Testis (tissue), 3 donors: ENCODE data around the gene BABAM2. TPM values are rescaled to one million over a fixed set of nuclear protein-coding genes. Genes with fewer than 3 reads are reported as not detected.

Experiments used
- DNase-seq: peaks from one replicate; pipeline ENCODE4 v3.0.0-alpha.2; 2019
- H3K27ac ChIP-seq, 2 donors: fragments of 200-600 bp; sonication (generic); one replicate each; pipeline ENCODE4 v1.5.1; 2019
- H3K27me3 ChIP-seq: fragments of 200-600 bp; sonication (generic); one replicate; pipeline ENCODE4 v1.5.1; 2019
- H3K36me3 ChIP-seq: fragments of 200-600 bp; sonication (generic); one replicate; pipeline ENCODE4 v1.5.1; 2017; ENCODE audit warnings: low read depth; ENCODE audit errors: missing control alignments
- H3K4me1 ChIP-seq: fragments of 200-600 bp; sonication (generic); one replicate; pipeline ENCODE4 v1.5.1; 2019
- H3K4me3 ChIP-seq, 2 donors: fragments of 200-600 bp; sonication (generic); one replicate each; pipeline ENCODE4 v1.5.1; 2017 to 2019
- H3K9me3 ChIP-seq: fragments of 200-600 bp; sonication (generic); one replicate; pipeline ENCODE4 v1.5.1; 2017
- POLR2A ChIP-seq: fragments of 450-650 bp; IDR thresholded peaks from one replicate; pipeline ENCODE4 v1.6.1; 2017; ENCODE audit warnings: antibody characterized with exemption, mild to moderate bottlenecking, moderate library complexity
- WGBS, 2 donors: methylation state at CpG; one replicate each; pipeline ENCODE4 v1.1.5; 2018; 5-methylcytosine and 5-hydroxymethylcytosine counted together
- intact Hi-C: fragments of 100-400 bp; cut with DNase I; formaldehyde crosslinking; loops from one replicate; pipeline ENCODE4 v1.15.1; 2023; ENCODE audit warnings: low total_unique reads
- polyA plus RNA-seq: library from polyadenylated mRNA; stranded (reverse); fragments of 350-450 nt; fragmentation: Illumina TruSeq; extraction: RNeasy Lipid Tissue Mini Kit (QIAGEN cat#74804); gene quantifications from one replicate; pipeline ENCODE4 v1.2.3, GENCODE V29; 2014; ENCODE audit warnings: low read depth, low replicate concordance; ENCODE audit not compliant: insufficient read depth
- total RNA-seq, 2 donors: library from RNA; depleted of rRNA; stranded (reverse); fragments of >200 nt; gene quantifications; one replicate each; pipeline ENCODE4 v1.2.3, GENCODE V29; 2016
- TF ChIP-seq, protein P1 (sequence below), 3 experiments: fragments of 450-650 bp in 2 of 3; fragments of 200-600 bp in 1 of 3; sonication (generic) in 1 of 3; IDR thresholded peaks; one replicate each; pipeline ENCODE4 v1.5.1; 2016 to 2019; ENCODE audit warnings: antibody characterized with exemption in 3 of 3, mild to moderate bottlenecking in 2 of 3, moderate library complexity in 1 of 3

Gene BABAM2
- total and polyA plus RNA-seq, 3 donors from 2014 or later = 49.2 to 70.6 (median 59.1) TPM

- Histone ChIP-seq H3K36me3 (no peaks in the 10 kb centered on the region), H3K27me3 (no peaks in the 10 kb centered on the region), H3K4me1 (peaks cover 10% of the 10 kb centered on the region), H3K27ac (no peak overlapping the region), H3K4me3 (no peak overlapping the region), H3K9me3 (no peaks in the 10 kb centered on the region)
- intact Hi-C loops = no loop called here
- DNase-seq = no peak
- WGBS, 2 donors = 91 to 95% methylated on average over 6 of the region's 6 CpGs
- TF ChIP-seq, protein P1, sequence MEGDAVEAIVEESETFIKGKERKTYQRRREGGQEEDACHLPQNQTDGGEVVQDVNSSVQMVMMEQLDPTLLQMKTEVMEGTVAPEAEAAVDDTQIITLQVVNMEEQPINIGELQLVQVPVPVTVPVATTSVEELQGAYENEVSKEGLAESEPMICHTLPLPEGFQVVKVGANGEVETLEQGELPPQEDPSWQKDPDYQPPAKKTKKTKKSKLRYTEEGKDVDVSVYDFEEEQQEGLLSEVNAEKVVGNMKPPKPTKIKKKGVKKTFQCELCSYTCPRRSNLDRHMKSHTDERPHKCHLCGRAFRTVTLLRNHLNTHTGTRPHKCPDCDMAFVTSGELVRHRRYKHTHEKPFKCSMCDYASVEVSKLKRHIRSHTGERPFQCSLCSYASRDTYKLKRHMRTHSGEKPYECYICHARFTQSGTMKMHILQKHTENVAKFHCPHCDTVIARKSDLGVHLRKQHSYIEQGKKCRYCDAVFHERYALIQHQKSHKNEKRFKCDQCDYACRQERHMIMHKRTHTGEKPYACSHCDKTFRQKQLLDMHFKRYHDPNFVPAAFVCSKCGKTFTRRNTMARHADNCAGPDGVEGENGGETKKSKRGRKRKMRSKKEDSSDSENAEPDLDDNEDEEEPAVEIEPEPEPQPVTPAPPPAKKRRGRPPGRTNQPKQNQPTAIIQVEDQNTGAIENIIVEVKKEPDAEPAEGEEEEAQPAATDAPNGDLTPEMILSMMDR (IDR thresholded peaks at IDR 0.05) = no peak
- TF ChIP-seq POLR2A = no peak
Observed at GRCh38 chr2:28312307-28313219, 422.0 kb downstream of the BABAM2 start.

- Histone ChIP-seq H3K4me1 (peaks cover 11% of the 10 kb centered on the region), H3K27ac (no peak overlapping the region), H3K36me3 (no peaks in the 10 kb centered on the region), H3K9me3 (no peaks in the 10 kb centered on the region), H3K27me3 (no peaks in the 10 kb centered on the region), H3K4me3 (no peak overlapping the region)
- no peak for TF ChIP-seq POLR2A
- TF ChIP-seq, protein P1 (IDR thresholded peaks at IDR 0.05) = no peak
- 92 to 94% methylated on average over 6 of the region's 6 CpGs for WGBS, 2 donors
- intact Hi-C loops = no loop called here
- no peak for DNase-seq
Observed at GRCh38 chr2:28313220-28313784, 422.8 kb downstream of the BABAM2 start.

DNA sequence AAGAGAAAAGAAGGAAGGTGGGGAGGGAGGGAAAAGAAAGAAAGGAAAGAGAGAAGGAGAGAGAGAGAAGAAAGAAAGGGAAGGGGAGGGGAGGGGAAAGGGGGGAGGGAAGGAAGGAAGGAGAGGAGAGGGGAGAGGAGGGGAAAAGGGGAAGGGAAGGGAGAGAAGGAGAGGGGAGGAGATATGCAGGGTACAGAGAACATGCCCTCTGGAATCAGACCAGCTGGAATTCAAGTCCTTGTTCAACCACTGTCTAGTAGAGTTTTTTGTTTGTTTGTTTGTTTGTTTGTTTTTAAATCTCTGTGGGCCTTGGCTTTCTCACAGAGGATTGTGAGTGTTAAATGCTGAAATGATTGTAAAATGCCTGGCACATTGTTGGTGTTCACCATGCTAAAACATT, 424.4 kb downstream of the BABAM2 start:
- H3K9me3 ChIP-seq = no peaks in the 10 kb centered on the region
- H3K27ac ChIP-seq = no peak overlapping the region
- TF ChIP-seq POLR2A = no peak
- H3K27me3 ChIP-seq = no peaks in the 10 kb centered on the region
- no peak overlapping the region for H3K4me3 ChIP-seq
- no peaks in the 10 kb centered on the region for H3K36me3 ChIP-seq
- peaks cover 18% of the 10 kb centered on the region for H3K4me1 ChIP-seq
- intact Hi-C loops = no loop called here
- DNase-seq = no peak

DNA sequence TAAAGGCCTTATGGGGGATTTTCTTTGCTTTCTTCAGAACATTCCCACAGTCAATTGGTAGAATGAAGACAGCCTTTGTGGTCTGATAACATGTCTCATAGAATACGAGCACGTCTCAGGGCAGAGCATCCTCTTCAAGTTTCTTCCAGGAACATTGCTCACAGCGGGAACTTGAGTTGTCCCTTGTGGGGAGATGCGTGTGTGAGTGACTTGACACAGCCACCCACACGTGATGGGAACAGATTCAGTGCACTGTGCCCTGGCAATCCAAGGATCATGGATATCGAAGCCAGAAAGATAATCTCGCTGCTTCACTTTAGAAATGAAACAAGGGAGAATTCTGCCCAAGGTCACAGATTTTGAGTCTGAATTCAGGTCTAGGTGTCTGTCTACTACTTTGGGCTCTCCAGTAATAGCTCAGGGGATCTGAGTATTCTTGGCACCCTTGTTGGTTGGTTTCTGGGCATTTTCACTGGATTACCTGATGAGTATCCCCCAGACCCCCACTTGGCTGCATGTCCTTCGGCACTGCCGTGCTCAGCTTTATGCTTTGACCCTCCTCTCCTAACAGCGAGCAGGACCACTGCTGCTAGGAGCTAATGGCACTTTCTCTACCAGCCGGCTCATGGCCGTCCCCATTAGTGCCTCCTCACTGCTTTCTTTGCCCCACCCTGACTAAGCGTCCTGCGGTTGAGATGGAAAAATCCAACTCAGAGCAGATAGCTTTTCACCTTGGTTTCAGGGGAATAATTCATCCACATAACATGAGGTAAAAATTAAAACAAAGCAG, 426.2 kb downstream of the BABAM2 start:
- TF ChIP-seq, protein P1 (IDR thresholded peaks at IDR 0.05) = no peak
- no peak for TF ChIP-seq POLR2A
- 64 to 72% methylated on average over 14 of the region's 14 CpGs for WGBS, 2 donors
- Histone ChIP-seq H3K27me3 (no peaks in the 10 kb centered on the region), H3K36me3 (no peaks in the 10 kb centered on the region), H3K27ac (peak overlapping the region in 1 of 2 donors; percentile 2), H3K4me1 (peaks cover 18% of the 10 kb centered on the region), H3K4me3 (no peak overlapping the region), H3K9me3 (no peaks in the 10 kb centered on the region)
- no peak for DNase-seq
- intact Hi-C loops = no loop called here

GRCh38 chr2:28317390-28317789, 426.9 kb downstream of the BABAM2 start:
- Histone ChIP-seq H3K9me3 (no peaks in the 10 kb centered on the region), H3K27me3 (no peaks in the 10 kb centered on the region), H3K36me3 (no peaks in the 10 kb centered on the region), H3K4me3 (no peak overlapping the region), H3K4me1 (peaks cover 18% of the 10 kb centered on the region), H3K27ac (peak overlapping the region in 1 of 2 donors; percentile 2)
- TF ChIP-seq, protein P1 (IDR thresholded peaks at IDR 0.05) = no peak
- TF ChIP-seq POLR2A = no peak
- intact Hi-C loops = no loop called here
- no peak for DNase-seq
- 68 to 81% methylated on average over 2 of the region's 2 CpGs for WGBS, 2 donors
